ENCODE data around the gene MOCOS. TPM values are rescaled to one million over a fixed set of nuclear protein-coding genes. Genes with fewer than 3 reads are reported as not detected.

Gene MOCOS
- total RNA-seq, 1 donor from 2014 or later, result 5.0 TPM

DNA sequence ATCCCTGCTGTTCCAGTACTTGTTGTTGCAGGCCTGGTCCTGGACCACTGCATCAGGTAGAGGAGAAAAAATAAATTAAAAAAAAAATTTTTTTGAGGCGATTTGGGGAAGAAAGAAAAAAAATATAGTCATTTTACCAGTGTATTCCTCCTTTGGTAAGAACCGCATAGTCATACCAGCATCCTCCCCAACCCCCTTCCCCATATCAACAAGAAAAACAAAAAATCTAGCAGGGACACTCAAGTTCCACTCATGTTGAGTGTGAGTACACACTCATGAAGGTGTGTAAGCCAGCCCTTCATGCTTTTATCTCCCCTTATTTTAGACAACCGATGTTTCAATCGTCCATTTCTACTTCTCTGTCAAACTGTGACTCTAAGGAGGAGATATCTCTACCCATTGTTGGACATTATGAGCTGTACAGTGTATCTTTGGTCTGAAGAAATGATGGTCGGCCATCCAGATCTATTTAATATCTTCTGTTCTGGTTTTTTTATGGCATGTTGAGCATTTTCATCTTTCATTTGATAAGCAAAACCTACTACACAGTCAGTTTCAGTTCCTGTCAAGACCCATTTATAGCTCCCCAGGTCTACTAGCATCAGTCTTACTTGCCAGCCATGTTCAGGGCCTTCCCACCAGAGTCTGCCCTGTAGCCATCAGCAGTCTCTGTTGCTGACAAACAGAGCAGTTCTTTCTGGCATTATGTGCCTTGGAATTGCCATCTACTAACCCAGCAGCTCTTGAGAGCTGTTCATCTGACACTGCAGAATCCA is 37.6 kb upstream of the MOCOS start:
- Histone ChIP-seq H3K4me1 (no peaks in the 10 kb centered on the region), H3K4me3 (no peak overlapping the region), H3K27ac (no peak overlapping the region), H3K27me3 (no peaks in the 10 kb centered on the region), H3K9me3 (no peaks in the 10 kb centered on the region), H3K36me3 (peaks cover 96% of the 10 kb centered on the region)
- no peak for DNase-seq
- TF ChIP-seq, protein P1, sequence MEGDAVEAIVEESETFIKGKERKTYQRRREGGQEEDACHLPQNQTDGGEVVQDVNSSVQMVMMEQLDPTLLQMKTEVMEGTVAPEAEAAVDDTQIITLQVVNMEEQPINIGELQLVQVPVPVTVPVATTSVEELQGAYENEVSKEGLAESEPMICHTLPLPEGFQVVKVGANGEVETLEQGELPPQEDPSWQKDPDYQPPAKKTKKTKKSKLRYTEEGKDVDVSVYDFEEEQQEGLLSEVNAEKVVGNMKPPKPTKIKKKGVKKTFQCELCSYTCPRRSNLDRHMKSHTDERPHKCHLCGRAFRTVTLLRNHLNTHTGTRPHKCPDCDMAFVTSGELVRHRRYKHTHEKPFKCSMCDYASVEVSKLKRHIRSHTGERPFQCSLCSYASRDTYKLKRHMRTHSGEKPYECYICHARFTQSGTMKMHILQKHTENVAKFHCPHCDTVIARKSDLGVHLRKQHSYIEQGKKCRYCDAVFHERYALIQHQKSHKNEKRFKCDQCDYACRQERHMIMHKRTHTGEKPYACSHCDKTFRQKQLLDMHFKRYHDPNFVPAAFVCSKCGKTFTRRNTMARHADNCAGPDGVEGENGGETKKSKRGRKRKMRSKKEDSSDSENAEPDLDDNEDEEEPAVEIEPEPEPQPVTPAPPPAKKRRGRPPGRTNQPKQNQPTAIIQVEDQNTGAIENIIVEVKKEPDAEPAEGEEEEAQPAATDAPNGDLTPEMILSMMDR (IDR thresholded peaks at IDR 0.05), result no peak
- intact Hi-C loops (cut with DNase I), result no loop called here
- no peak for ATAC-seq

DNA sequence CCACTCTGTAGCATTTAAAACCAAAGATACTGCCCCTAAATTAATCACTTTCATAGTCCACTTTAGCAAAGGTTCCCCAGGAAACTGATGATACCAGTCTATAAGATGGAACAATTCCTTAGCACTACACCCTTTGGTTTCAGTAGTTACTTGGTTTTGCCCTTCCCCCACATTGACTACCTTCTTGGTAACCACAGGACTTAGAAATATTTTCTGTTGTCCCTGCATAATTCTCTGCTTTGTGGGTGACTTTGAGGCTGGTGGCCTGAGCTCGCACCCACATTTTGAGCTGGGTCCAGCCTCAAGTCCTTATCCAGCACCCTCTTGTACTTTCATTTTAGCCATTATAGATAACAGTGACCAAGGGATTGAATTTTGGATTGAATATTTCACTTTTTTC is 34.5 kb upstream of the MOCOS start:
- H3K27me3 ChIP-seq, result no peaks in the 10 kb centered on the region
- no peaks in the 10 kb centered on the region for H3K4me1 ChIP-seq
- no peak overlapping the region for H3K4me3 ChIP-seq
- H3K27ac ChIP-seq, result peak overlapping the region; percentile 45
- H3K36me3 ChIP-seq, result peaks cover 95% of the 10 kb centered on the region
- ATAC-seq, result no peak
- intact Hi-C loops (cut with DNase I), result no loop called here
- H3K9me3 ChIP-seq, result no peaks in the 10 kb centered on the region
- TF ChIP-seq, protein P1 (IDR thresholded peaks at IDR 0.05), result no peak
- DNase-seq, result no peak

DNA sequence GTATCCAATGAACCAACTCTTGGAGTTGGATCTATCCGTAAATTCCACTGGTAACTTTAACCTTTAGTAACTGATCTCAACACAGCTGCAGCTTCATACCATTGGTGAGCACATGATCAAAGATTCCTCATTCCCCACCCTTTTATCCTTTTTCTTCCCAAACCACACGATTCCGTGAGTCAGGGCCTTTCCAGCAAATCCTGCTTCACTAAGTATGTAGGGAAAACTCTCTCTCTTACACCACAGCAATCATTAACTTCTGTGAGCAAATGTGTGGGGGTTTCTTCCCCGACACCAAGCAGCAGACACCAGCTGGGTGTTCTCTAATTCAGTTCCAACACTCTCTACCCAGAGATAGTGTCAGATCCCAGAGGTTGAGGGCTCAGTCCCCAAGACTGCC is 34.1 kb upstream of the MOCOS start:
- no peak for ATAC-seq
- H3K27ac ChIP-seq, result peak overlapping the region; percentile 45
- no peaks in the 10 kb centered on the region for H3K27me3 ChIP-seq
- no peak for DNase-seq
- H3K9me3 ChIP-seq, result no peaks in the 10 kb centered on the region
- H3K4me3 ChIP-seq, result no peak overlapping the region
- H3K4me1 ChIP-seq, result no peaks in the 10 kb centered on the region
- intact Hi-C loops (cut with DNase I), result no loop called here
- TF ChIP-seq, protein P1 (IDR thresholded peaks at IDR 0.05), result no peak
- H3K36me3 ChIP-seq, result peaks cover 93% of the 10 kb centered on the region

DNA sequence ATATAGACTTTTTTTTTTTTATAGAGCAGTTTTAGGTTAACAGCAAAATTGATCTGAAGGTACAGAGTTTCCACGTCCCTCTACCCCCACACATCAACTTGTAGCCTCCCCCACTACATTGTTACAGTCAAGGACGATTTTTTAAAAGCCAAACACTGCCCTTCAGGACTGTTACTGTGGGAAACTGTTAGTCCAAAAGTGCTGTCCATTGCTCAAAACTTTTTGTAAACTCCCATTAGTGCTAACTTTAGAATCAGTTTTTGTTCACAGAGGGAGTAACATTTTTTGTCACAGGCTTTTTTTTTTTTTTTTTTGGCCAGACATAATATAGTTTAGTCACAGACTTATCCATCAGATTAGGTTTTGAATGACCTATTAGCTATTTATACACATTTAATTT is 33.5 kb upstream of the MOCOS start:
- DNase-seq (no peak), ATAC-seq (no peak)
- Histone ChIP-seq H3K4me3 (no peak overlapping the region), H3K27ac (peak overlapping the region; percentile 45), H3K9me3 (no peaks in the 10 kb centered on the region), H3K27me3 (no peaks in the 10 kb centered on the region), H3K36me3 (peaks cover 93% of the 10 kb centered on the region), H3K4me1 (no peaks in the 10 kb centered on the region)
- TF ChIP-seq, protein P1 (IDR thresholded peaks at IDR 0.05), result no peak
- intact Hi-C loops (cut with DNase I), result no loop called here

DNA sequence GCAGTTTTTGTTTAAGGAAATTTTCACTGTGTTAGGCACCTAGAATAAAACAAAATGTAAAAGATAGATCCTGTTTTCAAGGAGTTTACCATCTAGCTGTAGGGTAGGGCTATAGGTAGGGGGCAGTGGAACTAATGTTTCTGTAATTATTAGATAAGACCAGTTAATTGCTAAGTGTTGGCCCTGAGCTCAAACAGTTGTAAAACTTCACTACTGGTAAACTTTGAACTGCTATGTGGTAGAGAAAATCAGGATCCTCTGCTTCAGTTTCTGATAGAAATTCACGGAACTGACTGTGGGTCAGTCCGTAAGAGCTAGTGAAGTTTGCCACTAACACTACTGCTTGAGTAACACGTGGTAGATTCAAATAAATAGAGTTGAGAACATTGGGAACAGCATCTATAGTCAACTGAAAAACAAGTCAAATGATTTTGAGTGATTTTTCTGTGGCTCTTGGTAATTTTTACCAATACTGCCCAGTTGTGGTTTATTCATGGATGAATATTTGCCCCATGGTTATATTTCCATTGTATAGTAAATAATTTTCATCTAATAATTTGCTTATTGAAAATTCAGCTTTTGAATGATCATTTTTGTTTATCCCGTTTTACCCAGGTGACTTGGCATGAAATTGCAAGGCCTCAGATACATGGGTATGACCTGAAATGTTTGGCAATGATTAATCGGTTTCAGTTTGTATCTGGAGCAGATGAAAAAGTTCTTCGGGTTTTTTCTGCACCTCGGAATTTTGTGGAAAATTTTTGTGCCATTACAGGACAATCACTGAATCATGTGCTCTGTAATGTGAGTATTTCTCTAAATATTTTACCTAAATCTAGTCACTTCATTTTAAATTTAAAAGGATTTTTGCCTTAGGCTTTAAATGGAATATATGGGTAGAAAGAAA is 31.2 kb upstream of the MOCOS start:
- Histone ChIP-seq H3K36me3 (peaks cover 95% of the 10 kb centered on the region), H3K9me3 (no peaks in the 10 kb centered on the region), H3K27ac (no peak overlapping the region), H3K4me1 (no peaks in the 10 kb centered on the region), H3K27me3 (no peaks in the 10 kb centered on the region), H3K4me3 (no peak overlapping the region)
- no peak for ATAC-seq
- TF ChIP-seq, protein P1 (IDR thresholded peaks at IDR 0.05), result no peak
- no peak for DNase-seq
- intact Hi-C loops (cut with DNase I), result no loop called here

All from upper lobe of right lung (tissue), 1 donor.